Hepatocyte (in vitro differentiated cells): ENCODE measurements around the gene SLC44A4.

ENCODE experiments used
- CTCF ChIP-seq: fragments of 200-600 bp; sonication (generic); IDR thresholded peaks from 2 replicates; pipeline ENCODE4 v1.5.1; 2016; ENCODE audit warnings: antibody characterized with exemption, mild to moderate bottlenecking; ENCODE audit not compliant: poor library complexity
- EZH2 ChIP-seq: fragments of 200-600 bp; sonication (generic); IDR thresholded peaks from 2 replicates; pipeline ENCODE4 v1.6.1; 2016; ENCODE audit warnings: antibody characterized with exemption, mild to moderate bottlenecking, borderline replicate concordance
- EZH2phosphoT487 ChIP-seq: fragments of 200-600 bp; sonication (generic); IDR thresholded peaks from one replicate; pipeline ENCODE4 v1.6.1; 2018; ENCODE audit warnings: antibody characterized with exemption, mild to moderate bottlenecking, low read depth, moderate library complexity; ENCODE audit not compliant: unreplicated experiment, severe bottlenecking

GRCh38 chr6:31896856-31897611, 18.2 kb upstream of the SLC44A4 start:
- TF ChIP-seq CTCF (no peak), EZH2 (no peak), EZH2phosphoT487 (no peak)
